ENCODE results near the gene HABP4. TPM values are rescaled to one million over a fixed set of nuclear protein-coding genes. Genes with fewer than 3 reads are reported as not detected.

The HABP4 gene
- total RNA-seq, 1 donor from 2014 or later, result 15.8 TPM

DNA sequence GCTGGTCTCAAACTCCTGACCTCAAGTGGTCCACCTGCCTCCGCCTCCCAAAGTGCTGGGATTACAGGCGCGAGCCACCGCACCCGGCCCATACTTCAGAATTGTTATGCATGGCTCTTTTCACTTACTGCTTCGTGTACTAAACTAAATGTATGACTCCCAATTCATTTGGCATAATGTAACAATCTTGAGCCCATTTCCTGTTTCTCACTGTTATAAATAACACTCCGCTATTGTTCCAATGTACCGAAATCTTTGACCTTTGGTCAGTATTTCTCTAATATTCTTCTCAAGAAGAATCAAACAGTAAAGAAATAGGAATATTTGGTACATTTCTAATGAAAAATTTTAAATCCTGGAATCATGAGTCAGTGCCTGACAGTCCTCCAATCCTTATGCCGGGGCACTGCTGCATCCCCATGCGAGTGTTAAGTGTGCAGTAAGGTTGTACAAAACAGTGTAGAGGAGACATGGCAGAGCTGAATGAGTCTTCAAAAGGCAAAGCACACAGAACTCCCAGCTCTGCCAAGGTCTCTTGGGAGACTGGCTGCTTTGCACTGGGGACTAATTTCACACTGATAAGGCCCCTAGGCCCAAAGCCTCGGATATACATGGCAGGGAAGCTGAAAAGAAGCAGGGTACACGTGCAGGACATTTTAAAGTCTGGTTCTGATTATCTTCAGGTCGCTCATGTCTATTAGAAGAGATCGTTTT is 58.4 kb downstream of the HABP4 start:
- TF ChIP-seq, protein P1, sequence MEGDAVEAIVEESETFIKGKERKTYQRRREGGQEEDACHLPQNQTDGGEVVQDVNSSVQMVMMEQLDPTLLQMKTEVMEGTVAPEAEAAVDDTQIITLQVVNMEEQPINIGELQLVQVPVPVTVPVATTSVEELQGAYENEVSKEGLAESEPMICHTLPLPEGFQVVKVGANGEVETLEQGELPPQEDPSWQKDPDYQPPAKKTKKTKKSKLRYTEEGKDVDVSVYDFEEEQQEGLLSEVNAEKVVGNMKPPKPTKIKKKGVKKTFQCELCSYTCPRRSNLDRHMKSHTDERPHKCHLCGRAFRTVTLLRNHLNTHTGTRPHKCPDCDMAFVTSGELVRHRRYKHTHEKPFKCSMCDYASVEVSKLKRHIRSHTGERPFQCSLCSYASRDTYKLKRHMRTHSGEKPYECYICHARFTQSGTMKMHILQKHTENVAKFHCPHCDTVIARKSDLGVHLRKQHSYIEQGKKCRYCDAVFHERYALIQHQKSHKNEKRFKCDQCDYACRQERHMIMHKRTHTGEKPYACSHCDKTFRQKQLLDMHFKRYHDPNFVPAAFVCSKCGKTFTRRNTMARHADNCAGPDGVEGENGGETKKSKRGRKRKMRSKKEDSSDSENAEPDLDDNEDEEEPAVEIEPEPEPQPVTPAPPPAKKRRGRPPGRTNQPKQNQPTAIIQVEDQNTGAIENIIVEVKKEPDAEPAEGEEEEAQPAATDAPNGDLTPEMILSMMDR (IDR thresholded peaks at IDR 0.05), result no peak
- Mint-ChIP-seq H3K27me3 (ENCODE audit: unreplicated experiment) (no peaks in the 10 kb centered on the region), H3K27ac (ENCODE audit: unreplicated experiment) (no peak overlapping the region), H3K36me3 (ENCODE audit: unreplicated experiment) (peaks cover 21% of the 10 kb centered on the region), H3K9me3 (ENCODE audit: unreplicated experiment) (no peaks in the 10 kb centered on the region), H3K4me3 (ENCODE audit: unreplicated experiment) (no peak overlapping the region), H3K4me1 (ENCODE audit: unreplicated experiment) (peaks cover 10% of the 10 kb centered on the region)
- DNase-seq (ENCODE audit: extremely low spot score, unreplicated experiment), result no peak

- Mint-ChIP-seq H3K27me3 (ENCODE audit: unreplicated experiment) (no peaks in the 10 kb centered on the region), H3K9me3 (ENCODE audit: unreplicated experiment) (no peaks in the 10 kb centered on the region), H3K36me3 (ENCODE audit: unreplicated experiment) (peaks cover 20% of the 10 kb centered on the region), H3K4me1 (ENCODE audit: unreplicated experiment) (peaks cover 15% of the 10 kb centered on the region), H3K4me3 (ENCODE audit: unreplicated experiment) (no peak overlapping the region), H3K27ac (ENCODE audit: unreplicated experiment) (no peak overlapping the region)
- DNase-seq (ENCODE audit: extremely low spot score, unreplicated experiment), result no peak
- TF ChIP-seq, protein P1 (IDR thresholded peaks at IDR 0.05), result no peak
Observed at GRCh38 chr9:96509026-96509425, 59.1 kb downstream of the HABP4 start.

GRCh38 chr9:96509848-96510247 is 59.9 kb downstream of the HABP4 start:
- peaks cover 24% of the 10 kb centered on the region for H3K4me1 Mint-ChIP-seq (ENCODE audit: unreplicated experiment)
- peaks cover 18% of the 10 kb centered on the region for H3K36me3 Mint-ChIP-seq (ENCODE audit: unreplicated experiment)
- TF ChIP-seq, protein P1 (IDR thresholded peaks at IDR 0.05), result no peak
- H3K27ac Mint-ChIP-seq (ENCODE audit: unreplicated experiment), result no peak overlapping the region
- no peaks in the 10 kb centered on the region for H3K9me3 Mint-ChIP-seq (ENCODE audit: unreplicated experiment)
- DNase-seq (ENCODE audit: extremely low spot score, unreplicated experiment), result no peak
- H3K27me3 Mint-ChIP-seq (ENCODE audit: unreplicated experiment), result no peaks in the 10 kb centered on the region
- no peak overlapping the region for H3K4me3 Mint-ChIP-seq (ENCODE audit: unreplicated experiment)

DNA sequence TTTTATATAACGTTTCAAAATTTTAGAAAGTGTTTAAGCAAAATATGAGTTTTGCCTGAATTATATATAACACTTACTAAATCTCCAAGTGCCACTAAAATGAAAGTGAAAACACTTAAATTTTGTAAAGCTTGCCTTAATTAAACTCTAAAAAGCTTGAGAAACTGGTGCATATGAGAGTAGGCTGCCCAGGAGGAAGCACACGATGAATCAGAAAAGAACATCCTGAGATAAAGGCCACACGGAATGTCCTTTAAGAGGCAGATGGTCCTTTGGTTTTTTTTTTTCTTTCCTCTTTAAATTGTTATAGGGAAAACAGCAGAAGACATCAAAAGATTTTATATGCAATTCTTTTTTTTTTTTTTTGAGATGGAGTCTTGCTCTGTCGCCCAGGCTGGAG is 60.3 kb downstream of the HABP4 start:
- H3K27ac Mint-ChIP-seq (ENCODE audit: unreplicated experiment), result peak overlapping the region; percentile 52
- no peak overlapping the region for H3K4me3 Mint-ChIP-seq (ENCODE audit: unreplicated experiment)
- TF ChIP-seq, protein P1 (IDR thresholded peaks at IDR 0.05), result no peak
- H3K4me1 Mint-ChIP-seq (ENCODE audit: unreplicated experiment), result peaks cover 28% of the 10 kb centered on the region
- H3K27me3 Mint-ChIP-seq (ENCODE audit: unreplicated experiment), result no peaks in the 10 kb centered on the region
- DNase-seq (ENCODE audit: extremely low spot score, unreplicated experiment), result no peak
- H3K36me3 Mint-ChIP-seq (ENCODE audit: unreplicated experiment), result peaks cover 15% of the 10 kb centered on the region
- no peaks in the 10 kb centered on the region for H3K9me3 Mint-ChIP-seq (ENCODE audit: unreplicated experiment)

DNA sequence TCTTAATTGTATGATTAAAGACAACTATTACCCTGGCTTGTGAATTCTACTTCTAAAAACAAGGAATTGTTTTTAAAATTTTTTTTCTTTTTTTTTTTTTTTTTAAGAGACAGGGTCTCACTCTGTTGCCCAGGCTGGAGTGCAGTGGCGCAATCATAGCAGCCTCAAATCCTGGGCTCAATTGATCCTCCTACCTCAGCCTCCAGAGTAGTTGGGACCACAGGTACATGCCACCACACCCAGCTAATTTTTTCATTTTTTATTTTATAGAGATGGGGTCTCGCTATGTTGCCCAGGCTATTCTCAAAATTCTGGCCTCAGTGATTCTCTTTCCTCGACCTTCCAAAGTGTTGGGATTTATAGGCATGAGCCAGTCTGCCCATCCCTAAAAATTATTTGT is 62.3 kb downstream of the HABP4 start:
- Mint-ChIP-seq H3K27ac (ENCODE audit: unreplicated experiment) (no peak overlapping the region), H3K4me1 (ENCODE audit: unreplicated experiment) (peaks cover 37% of the 10 kb centered on the region), H3K27me3 (ENCODE audit: unreplicated experiment) (no peaks in the 10 kb centered on the region), H3K4me3 (ENCODE audit: unreplicated experiment) (no peak overlapping the region), H3K36me3 (ENCODE audit: unreplicated experiment) (peaks cover 15% of the 10 kb centered on the region), H3K9me3 (ENCODE audit: unreplicated experiment) (no peaks in the 10 kb centered on the region)
- no peak for DNase-seq (ENCODE audit: extremely low spot score, unreplicated experiment)
- TF ChIP-seq, protein P1 (IDR thresholded peaks at IDR 0.05), result no peak

Data from osteocyte (in vitro differentiated cells).